HG02759 (cell line): Measurements from ENCODE around the gene LARGE1.

Source experiments
- ATAC-seq: cut with Tn5 transposase; IDR thresholded peaks from one replicate; pipeline ENCODE4 v1.9.1; 2021; ENCODE audit warnings: mild to moderate bottlenecking, moderate library complexity; ENCODE audit not compliant: unreplicated experiment

Gene LARGE1

GRCh38 chr22:33739516-33739915 lies 180.8 kb downstream of the LARGE1 start:
- no peak for ATAC-seq

GRCh38 chr22:33737662-33738061 lies 182.6 kb downstream of the LARGE1 start:
- no peak for ATAC-seq

GRCh38 chr22:33735978-33736377 lies 184.3 kb downstream of the LARGE1 start:
- no peak for ATAC-seq

- ATAC-seq = no peak
These were observed 191.4 kb downstream of the LARGE1 start for GRCh38 chr22:33728847-33729246.

- ATAC-seq = no peak
These were observed 194.0 kb downstream of the LARGE1 start for GRCh38 chr22:33726294-33726734.

- ATAC-seq = no peak
These were observed 196.4 kb downstream of the LARGE1 start for GRCh38 chr22:33723915-33724314.

- ATAC-seq = no peak
These were observed 197.5 kb downstream of the LARGE1 start for GRCh38 chr22:33722816-33723215.

- no peak for ATAC-seq
These were observed 200.0 kb downstream of the LARGE1 start for GRCh38 chr22:33720166-33720878.

GRCh38 chr22:33717694-33718396 lies 202.4 kb downstream of the LARGE1 start:
- ATAC-seq = no peak

- no peak for ATAC-seq
These were observed 204.9 kb downstream of the LARGE1 start for GRCh38 chr22:33715237-33715985.

GRCh38 chr22:33710326-33710725 lies 209.9 kb downstream of the LARGE1 start:
- ATAC-seq = no peak

- no peak for ATAC-seq
These were observed 212.7 kb downstream of the LARGE1 start for GRCh38 chr22:33707581-33707980.

- no peak for ATAC-seq
These were observed 214.2 kb downstream of the LARGE1 start for GRCh38 chr22:33706100-33706499.

GRCh38 chr22:33699176-33699575 lies 221.1 kb downstream of the LARGE1 start:
- ATAC-seq = no peak

GRCh38 chr22:33697640-33698039 lies 222.6 kb downstream of the LARGE1 start:
- no peak for ATAC-seq

GRCh38 chr22:33691057-33691630 lies 229.1 kb downstream of the LARGE1 start:
- no peak for ATAC-seq

- no peak for ATAC-seq
These were observed 231.4 kb downstream of the LARGE1 start for GRCh38 chr22:33688903-33689302.

- ATAC-seq = no peak
These were observed 232.8 kb downstream of the LARGE1 start for GRCh38 chr22:33687464-33687863.

GRCh38 chr22:33684087-33684486 lies 236.2 kb downstream of the LARGE1 start:
- ATAC-seq = no peak

- ATAC-seq = no peak
These were observed 237.3 kb downstream of the LARGE1 start for GRCh38 chr22:33682927-33683326.

- ATAC-seq = no peak
These were observed 239.6 kb downstream of the LARGE1 start for GRCh38 chr22:33680632-33681031.
